GF-D8 (cell line): Measurements from ENCODE around the gene L1TD1.
"Not testable (repeated sequence)": the region's sequence is repeated elsewhere in the genome, so short reads cannot be mapped to it uniquely, and the experiment has no call there.

Experiments
- DNase-seq: peaks from one replicate; lab custom pipeline; 2025; lab: John Stamatoyannopoulos, UW

Gene L1TD1

GRCh38 chr1:62198069-62198780 is 3.6 kb downstream of the L1TD1 start:
- DNase-seq, result no peak

GRCh38 chr1:62198781-62199125 is 4.1 kb downstream of the L1TD1 start:
- no peak for DNase-seq

GRCh38 chr1:62207187-62207586 is 12.5 kb downstream of the L1TD1 start:
- DNase-seq, result no peak

GRCh38 chr1:62208087-62208486 is 13.4 kb downstream of the L1TD1 start:
- no peak for DNase-seq

GRCh38 chr1:62208970-62209369 is 14.3 kb downstream of the L1TD1 start:
- DNase-seq, result no peak

GRCh38 chr1:62209931-62210595 is 15.4 kb downstream of the L1TD1 start:
- DNase-seq, result no peak

- DNase-seq, result no peak
These were observed 16.3 kb downstream of the L1TD1 start for GRCh38 chr1:62210960-62211359.

- DNase-seq, result no peak
These were observed 17.8 kb downstream of the L1TD1 start for GRCh38 chr1:62212411-62212810.

GRCh38 chr1:62213075-62213914 is 18.6 kb downstream of the L1TD1 start:
- DNase-seq, result no peak

- DNase-seq, result no peak
These were observed 24.0 kb downstream of the L1TD1 start for GRCh38 chr1:62218604-62219003.

GRCh38 chr1:62220456-62220855 is 25.8 kb downstream of the L1TD1 start:
- DNase-seq, result not testable (repeated sequence)

GRCh38 chr1:62221171-62221570 is 26.5 kb downstream of the L1TD1 start:
- no peak for DNase-seq

GRCh38 chr1:62222321-62222720 is 27.7 kb downstream of the L1TD1 start:
- DNase-seq, result no peak

GRCh38 chr1:62224182-62224581 is 29.5 kb downstream of the L1TD1 start:
- no peak for DNase-seq

- no peak for DNase-seq
These were observed 32.8 kb downstream of the L1TD1 start for GRCh38 chr1:62227496-62227895.

- no peak for DNase-seq
These were observed 33.7 kb downstream of the L1TD1 start for GRCh38 chr1:62228136-62228882.

- no peak for DNase-seq
These were observed 34.2 kb downstream of the L1TD1 start for GRCh38 chr1:62228883-62229187.

GRCh38 chr1:62229468-62229867 is 34.8 kb downstream of the L1TD1 start:
- no peak for DNase-seq

- no peak for DNase-seq
These were observed 35.3 kb downstream of the L1TD1 start for GRCh38 chr1:62229932-62230331.

GRCh38 chr1:62230718-62231117 is 36.1 kb downstream of the L1TD1 start:
- DNase-seq, result no peak

GRCh38 chr1:62232871-62233278 is 38.2 kb downstream of the L1TD1 start:
- DNase-seq, result no peak

GRCh38 chr1:62233926-62234450 is 39.3 kb downstream of the L1TD1 start:
- no peak for DNase-seq
